ENCODE measurements around the gene IRF4.

The IRF4 gene

GRCh38 chr6:382883-383810 is 8.4 kb upstream of the IRF4 start:
- no peak for DNase-seq (ENCODE audit: low read depth)
- H3K4me3 ChIP-seq (ENCODE audit: low read depth, low read length): no peak overlapping the region
- no peak for TF ChIP-seq CTCF (IDR thresholded peaks at IDR 0.05; ENCODE audit: low read depth, low read length, missing control alignments)
- in situ Hi-C loops (cut with HindIII; ENCODE audit: low sequenced_read_pairs): no loop called here

DNA sequence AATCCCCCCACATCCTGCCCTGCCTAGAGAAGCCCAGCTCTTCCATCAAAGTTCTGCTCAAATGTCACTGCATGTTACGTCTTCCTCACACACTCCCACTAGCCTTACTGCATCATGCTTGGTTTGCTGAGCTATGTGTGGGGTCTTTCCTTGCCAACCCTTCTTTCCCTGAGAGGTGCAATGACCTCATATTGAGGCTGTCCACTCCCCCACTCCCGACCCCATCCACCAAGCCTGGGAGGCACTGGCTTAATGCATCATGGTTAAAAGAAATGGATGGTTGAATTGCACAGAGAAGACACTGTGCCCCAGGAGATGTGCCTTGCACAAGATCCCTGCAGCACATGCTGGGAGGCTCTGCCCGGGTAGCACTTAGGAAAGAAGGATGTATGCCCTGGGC is 7.7 kb upstream of the IRF4 start:
- no peak for TF ChIP-seq CTCF (IDR thresholded peaks at IDR 0.05; ENCODE audit: low read depth, low read length, missing control alignments)
- no peak for DNase-seq (ENCODE audit: low read depth)
- H3K4me3 ChIP-seq (ENCODE audit: low read depth, low read length): no peak overlapping the region
- in situ Hi-C loops (cut with HindIII; ENCODE audit: low sequenced_read_pairs): no loop called here

DNA sequence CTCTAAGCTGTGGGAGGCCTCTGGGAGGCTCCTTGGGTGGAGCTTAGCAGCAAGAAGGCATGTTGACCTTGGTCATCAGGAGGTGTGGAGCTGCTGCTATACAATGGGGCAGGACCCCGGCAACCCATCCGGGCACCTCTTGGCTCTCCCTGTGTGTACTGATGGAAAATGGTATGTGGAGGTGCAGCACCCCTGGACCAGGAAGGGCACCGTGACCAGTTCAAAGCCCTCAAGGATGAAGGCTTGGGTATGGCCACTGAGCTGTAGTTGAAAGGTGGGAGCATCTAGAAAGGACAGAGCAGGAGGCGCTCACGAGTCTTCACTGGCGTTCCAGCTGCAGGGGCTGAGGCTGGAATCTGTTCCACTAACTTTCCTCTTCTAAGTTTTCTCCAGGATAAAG is 6.7 kb upstream of the IRF4 start:
- H3K4me3 ChIP-seq (ENCODE audit: low read depth, low read length): no peak overlapping the region
- in situ Hi-C loops (cut with HindIII; ENCODE audit: low sequenced_read_pairs): no loop called here
- DNase-seq (ENCODE audit: low read depth): no peak
- TF ChIP-seq CTCF (IDR thresholded peaks at IDR 0.05; ENCODE audit: low read depth, low read length, missing control alignments): no peak

DNA sequence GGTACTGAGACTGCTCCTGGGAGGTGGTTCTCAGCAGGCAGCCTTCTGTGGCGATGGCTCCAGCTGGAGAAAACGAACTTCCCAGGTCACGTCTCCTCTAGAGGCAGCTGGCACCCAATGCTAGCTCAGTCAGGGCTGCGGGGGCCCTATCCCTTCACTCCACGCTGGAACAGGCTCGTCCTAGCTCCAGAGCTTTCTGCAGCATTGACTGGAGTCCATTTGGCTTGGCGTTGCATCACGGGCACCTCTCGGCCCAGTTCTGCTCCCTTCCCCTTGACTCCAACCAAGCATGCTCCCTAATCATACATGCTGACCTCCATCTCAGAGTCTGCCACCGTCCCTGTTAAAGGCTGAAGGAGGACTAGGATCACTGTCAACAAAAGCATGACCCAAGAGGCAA is 5.9 kb upstream of the IRF4 start:
- H3K4me3 ChIP-seq (ENCODE audit: low read depth, low read length): no peak overlapping the region

GRCh38 chr6:386688-387266 is 4.8 kb upstream of the IRF4 start:
- TF ChIP-seq CTCF (IDR thresholded peaks at IDR 0.05; ENCODE audit: low read depth, low read length, missing control alignments): no peak
- H3K4me3 ChIP-seq (ENCODE audit: low read depth, low read length): no peak overlapping the region
- no peak for DNase-seq (ENCODE audit: low read depth)
- in situ Hi-C loops (cut with HindIII; ENCODE audit: low sequenced_read_pairs): no loop called here

More for the DNA sequence above, 5.9 kb upstream of the IRF4 start:
- TF ChIP-seq CTCF (IDR thresholded peaks at IDR 0.05; ENCODE audit: low read depth, low read length, missing control alignments): no peak
- in situ Hi-C loops (cut with HindIII; ENCODE audit: low sequenced_read_pairs): no loop called here
- no peak for DNase-seq (ENCODE audit: low read depth)

DNA sequence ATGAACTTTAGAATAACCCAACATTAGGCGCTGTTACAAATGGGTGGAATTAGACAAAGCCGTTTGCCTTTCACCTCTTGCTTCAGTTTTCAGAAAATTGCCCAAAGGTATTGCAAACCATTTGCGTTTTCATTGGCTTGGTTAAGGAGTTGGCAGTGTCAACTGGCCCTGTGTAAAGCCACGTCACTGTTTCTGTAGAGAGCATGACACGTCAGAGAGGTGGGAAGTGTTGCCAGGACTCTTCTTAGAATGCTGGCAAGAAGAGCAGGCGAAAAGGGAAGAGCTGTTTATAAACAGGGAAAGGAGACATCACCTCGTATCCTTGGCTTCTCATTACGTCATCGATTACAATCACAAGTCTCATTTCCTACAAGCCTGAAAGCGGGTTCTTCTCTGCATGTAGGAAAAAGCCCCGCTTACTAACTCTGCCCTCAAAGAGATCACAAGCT is 4.2 kb upstream of the IRF4 start:
- TF ChIP-seq CTCF (IDR thresholded peaks at IDR 0.05; ENCODE audit: low read depth, low read length, missing control alignments): no peak
- in situ Hi-C loops (cut with HindIII; ENCODE audit: low sequenced_read_pairs): no loop called here
- DNase-seq (ENCODE audit: low read depth): no peak

More for the DNA sequence above, 4.2 kb upstream of the IRF4 start:
- H3K4me3 ChIP-seq (ENCODE audit: low read depth, low read length): no peak overlapping the region

Measured in astrocyte of the cerebellum (primary cell).